BJ (cell line): Measurements from ENCODE around the gene RBBP5. TPM values are rescaled to one million over a fixed set of nuclear protein-coding genes. Genes with fewer than 3 reads are reported as not detected.

Experiments used
- CTCF ChIA-PET: fragments of 350-600 bp; formaldehyde crosslinking; extraction: SDS; loops from one replicate; lab custom pipeline; 2021; ENCODE audit warnings: antibody characterized with exemption, inconsistent platforms; lab: Yijun Ruan, JAX
- POLR2A ChIA-PET: fragments of 300-600 bp; sonication (Branson Sonifier 250); formaldehyde crosslinking; extraction: SDS; loops from one replicate; lab custom pipeline; 2021; ENCODE audit warnings: antibody characterized with exemption; lab: Charles Lee
- DNase-seq: peaks from one replicate; pipeline ENCODE4 v3.0.0-alpha.2; 2011; ENCODE audit warnings: low read depth
- H3K27me3 ChIP-seq: 2 replicates; pipeline ENCODE4 v1.6.0; 2011; ENCODE audit warnings: low read length; ENCODE audit not compliant: control insufficient read depth, insufficient read depth
- H3K36me3 ChIP-seq: 2 replicates; pipeline ENCODE4 v1.5.1; 2011; ENCODE audit warnings: low read length; ENCODE audit not compliant: control insufficient read depth, insufficient read depth
- H3K4me3 ChIP-seq: 2 replicates; pipeline ENCODE4 v1.5.1; 2011; ENCODE audit warnings: low read depth, mild to moderate bottlenecking, control low read depth, low read length
- polyA plus RNA-seq: library from polyadenylated mRNA; depleted of rRNA; stranded (reverse); fragments of >200 nt; gene quantifications from 2 replicates; pipeline ENCODE4 v1.2.3, GENCODE V29; 2011
- TF ChIP-seq, protein P1 (sequence below): IDR thresholded peaks from 2 replicates; pipeline ENCODE4 v1.5.1; 2011; ENCODE audit warnings: low read depth, mild to moderate bottlenecking, control low read depth, inconsistent platforms, low read length, moderate library complexity; ENCODE audit not compliant: insufficient read depth

The RBBP5 gene
- polyA plus RNA-seq, 1 experiment: 6.4 TPM

DNA sequence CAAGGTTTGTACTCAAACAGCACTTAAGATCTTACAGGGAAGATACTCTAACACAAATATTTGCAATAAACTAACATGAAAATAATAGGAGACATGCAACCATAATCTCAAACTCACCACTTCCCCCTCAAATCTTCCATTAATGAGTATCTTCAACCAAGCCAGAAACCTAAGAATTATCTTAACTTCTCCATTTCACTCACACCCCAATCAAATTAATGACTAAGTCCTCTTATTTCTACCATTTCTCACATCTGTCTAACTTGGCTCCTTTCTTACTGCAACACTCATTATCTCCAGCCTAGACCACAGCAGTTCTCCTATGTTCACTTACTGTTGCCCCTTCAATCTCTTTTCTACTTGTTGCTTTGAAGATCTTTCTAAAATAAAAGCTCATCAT lies 10.4 kb downstream of the RBBP5 start:
- TF ChIP-seq, protein P1, sequence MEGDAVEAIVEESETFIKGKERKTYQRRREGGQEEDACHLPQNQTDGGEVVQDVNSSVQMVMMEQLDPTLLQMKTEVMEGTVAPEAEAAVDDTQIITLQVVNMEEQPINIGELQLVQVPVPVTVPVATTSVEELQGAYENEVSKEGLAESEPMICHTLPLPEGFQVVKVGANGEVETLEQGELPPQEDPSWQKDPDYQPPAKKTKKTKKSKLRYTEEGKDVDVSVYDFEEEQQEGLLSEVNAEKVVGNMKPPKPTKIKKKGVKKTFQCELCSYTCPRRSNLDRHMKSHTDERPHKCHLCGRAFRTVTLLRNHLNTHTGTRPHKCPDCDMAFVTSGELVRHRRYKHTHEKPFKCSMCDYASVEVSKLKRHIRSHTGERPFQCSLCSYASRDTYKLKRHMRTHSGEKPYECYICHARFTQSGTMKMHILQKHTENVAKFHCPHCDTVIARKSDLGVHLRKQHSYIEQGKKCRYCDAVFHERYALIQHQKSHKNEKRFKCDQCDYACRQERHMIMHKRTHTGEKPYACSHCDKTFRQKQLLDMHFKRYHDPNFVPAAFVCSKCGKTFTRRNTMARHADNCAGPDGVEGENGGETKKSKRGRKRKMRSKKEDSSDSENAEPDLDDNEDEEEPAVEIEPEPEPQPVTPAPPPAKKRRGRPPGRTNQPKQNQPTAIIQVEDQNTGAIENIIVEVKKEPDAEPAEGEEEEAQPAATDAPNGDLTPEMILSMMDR: no peak
- H3K27me3 ChIP-seq: no peaks in the 10 kb centered on the region
- CTCF ChIA-PET: interaction anchor here (1.9 kb wide), 1 partner anchor 145 kb away, joined by 4 read pairs; no protein-coding TSS in a partner anchor
- H3K4me3 ChIP-seq: no peak overlapping the region
- DNase-seq: no peak
- peaks cover 2% of the 10 kb centered on the region for H3K36me3 ChIP-seq
- POLR2A ChIA-PET: no interaction called here

DNA sequence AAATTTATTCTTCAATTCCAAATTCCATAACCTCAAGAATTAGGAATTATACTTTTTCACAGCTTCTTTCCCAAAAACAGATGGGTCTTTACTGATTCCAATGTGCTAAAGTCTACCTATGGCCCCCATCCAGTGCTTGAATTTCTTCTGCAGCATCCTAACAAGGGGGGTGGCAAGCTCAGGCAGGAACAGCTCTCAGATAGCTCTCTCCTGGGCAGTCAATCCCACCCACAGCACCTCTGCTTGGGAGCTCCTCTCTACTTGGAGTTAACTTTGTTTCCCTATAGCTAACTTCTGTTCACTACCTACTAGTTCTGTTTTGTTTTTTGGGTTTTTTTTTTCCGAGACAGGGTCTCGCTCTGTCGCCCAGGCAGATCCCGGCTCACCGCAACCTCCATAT lies 12.1 kb downstream of the RBBP5 start:
- ChIA-PET POLR2A (no interaction called here), CTCF (interaction anchor here (0.7 to 1.8 kb wide), 5 partner anchors 11 to 157 kb away, joined by 3 to 5 read pairs (median 4); partner anchors contain the start of gene RBBP5)
- no peak for DNase-seq
- no peak overlapping the region for H3K4me3 ChIP-seq
- TF ChIP-seq, protein P1: no peak
- no peaks in the 10 kb centered on the region for H3K27me3 ChIP-seq
- peaks cover 5% of the 10 kb centered on the region for H3K36me3 ChIP-seq

DNA sequence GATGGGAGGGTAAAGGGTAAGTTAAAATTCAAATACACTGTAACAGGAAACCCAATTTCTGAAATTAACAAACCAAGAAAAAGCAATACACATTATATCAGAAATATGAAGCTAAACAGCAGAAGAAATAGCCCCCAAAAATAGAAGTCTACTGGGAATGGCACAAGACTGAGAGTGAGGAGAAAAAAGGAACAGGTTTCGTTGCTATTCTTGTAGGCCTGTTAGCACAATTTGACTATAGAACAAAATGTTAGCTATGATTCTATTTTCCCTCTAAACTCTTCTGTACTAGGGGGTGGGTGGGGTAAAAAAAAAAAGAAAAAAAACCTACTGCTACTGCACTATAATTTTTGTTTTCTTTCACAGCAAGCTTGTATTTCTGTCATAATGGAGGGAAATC lies 12.5 kb downstream of the RBBP5 start:
- no peak overlapping the region for H3K4me3 ChIP-seq
- ChIA-PET CTCF (interaction anchor here (0.7 to 1.8 kb wide), 6 partner anchors 12 to 157 kb away, joined by 3 to 5 read pairs (median 4); partner anchors contain the start of gene RBBP5), POLR2A (interaction anchor here (1.1 kb wide), 1 partner anchor 12 kb away, joined by 3 read pairs; the partner anchor contains the start of gene RBBP5)
- no peak for DNase-seq
- no peaks in the 10 kb centered on the region for H3K27me3 ChIP-seq
- H3K36me3 ChIP-seq: peaks cover 6% of the 10 kb centered on the region
- TF ChIP-seq, protein P1: no peak

DNA sequence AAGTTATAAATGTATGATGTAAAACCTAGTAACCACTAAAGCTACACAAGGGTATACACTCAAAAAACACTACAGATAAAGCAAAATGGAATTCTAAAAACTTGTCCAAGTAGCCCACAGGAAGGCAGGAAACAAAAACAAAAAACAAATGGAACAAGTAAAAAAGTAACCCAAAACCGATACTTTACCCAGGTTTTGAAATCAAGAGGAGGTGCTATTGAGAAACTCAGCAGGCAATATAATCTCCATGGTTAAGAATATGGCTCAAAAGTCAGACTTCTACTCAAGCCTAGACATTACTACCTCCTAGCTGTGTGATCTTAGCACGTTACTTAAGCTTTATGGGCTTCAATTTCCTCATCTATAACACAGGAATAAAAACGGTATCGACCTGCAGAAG lies 13.3 kb downstream of the RBBP5 start:
- Histone ChIP-seq H3K36me3 (peaks cover 7% of the 10 kb centered on the region), H3K27me3 (no peaks in the 10 kb centered on the region), H3K4me3 (no peak overlapping the region)
- CTCF ChIA-PET: interaction anchor here (1.1 to 1.8 kb wide), 2 partner anchors 13 to 148 kb away, joined by 3 to 5 read pairs; partner anchors contain the start of gene RBBP5
- TF ChIP-seq, protein P1: no peak
- DNase-seq: no peak
- POLR2A ChIA-PET: interaction anchor here (1.1 kb wide), 1 partner anchor 13 kb away, joined by 3 read pairs; the partner anchor contains the start of gene RBBP5

DNA sequence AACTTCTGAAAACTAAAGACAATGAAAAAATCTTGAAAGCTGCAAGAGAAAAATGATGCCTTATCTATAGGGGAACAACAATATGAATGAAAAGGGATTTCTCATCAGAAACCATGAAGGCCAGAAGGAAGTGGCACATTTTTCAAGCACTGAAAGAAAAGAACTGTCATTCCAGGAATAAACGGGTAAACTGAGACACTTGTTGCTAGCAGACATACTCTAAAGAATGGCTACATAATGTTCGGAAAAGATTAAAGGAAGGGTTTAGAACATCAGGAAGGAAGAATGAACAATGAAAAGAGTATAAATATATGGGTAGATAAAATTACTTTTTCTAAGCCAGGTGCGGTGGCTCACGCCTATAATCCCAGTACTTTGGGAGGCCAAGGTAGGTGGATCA lies 14.5 kb downstream of the RBBP5 start:
- H3K4me3 ChIP-seq: no peak overlapping the region
- no peaks in the 10 kb centered on the region for H3K27me3 ChIP-seq
- TF ChIP-seq, protein P1: no peak
- POLR2A ChIA-PET: no interaction called here
- CTCF ChIA-PET: interaction anchor here (0.5 kb wide), 1 partner anchor 59 kb away, joined by 4 read pairs; no protein-coding TSS in a partner anchor
- no peak for DNase-seq
- peaks cover 7% of the 10 kb centered on the region for H3K36me3 ChIP-seq
